GDM1 (cell line): ENCODE measurements around the gene MID2.
"Not testable (repeated sequence)": the region's sequence is repeated elsewhere in the genome, so short reads cannot be mapped to it uniquely, and the experiment has no call there.

Experiments
- DNase-seq: peaks from one replicate; lab custom pipeline; 2025; lab: John Stamatoyannopoulos, UW

Gene MID2

GRCh38 chrX:107825698-107826237 is at the start of gene MID2:
Gene MID2 (plus strand): TSS chrX:107825866. CDS start chrX:107826427, 561 bp downstream.
- no peak for DNase-seq

GRCh38 chrX:107776649-107777535 is 48.8 kb upstream of the MID2 start:
- DNase-seq, result peak; percentile 73

GRCh38 chrX:107777536-107777832 is 48.2 kb upstream of the MID2 start, which contains the start of gene NCBP2L:
Gene NCBP2L (plus strand): TSS chrX:107777733. CDS start chrX:107794221, 16,488 bp downstream.
- DNase-seq, result no peak

GRCh38 chrX:107780525-107780924 is 45.1 kb upstream of the MID2 start:
- DNase-seq, result no peak

GRCh38 chrX:107787827-107788226 is 37.8 kb upstream of the MID2 start:
- DNase-seq, result no peak

- no peak for DNase-seq
Measured at GRCh38 chrX:107804427-107804826, 21.2 kb upstream of the MID2 start.

GRCh38 chrX:107805179-107805578 is 20.5 kb upstream of the MID2 start:
- DNase-seq, result no peak

GRCh38 chrX:107810053-107810452 is 15.6 kb upstream of the MID2 start:
- DNase-seq, result not testable (repeated sequence)

- no peak for DNase-seq
Measured at GRCh38 chrX:107818900-107819521, 6.7 kb upstream of the MID2 start.

- no peak for DNase-seq
Measured at GRCh38 chrX:107823042-107823441, 2.6 kb upstream of the MID2 start.

GRCh38 chrX:107823456-107823855 is 2.2 kb upstream of the MID2 start:
- no peak for DNase-seq

- no peak for DNase-seq
Measured at GRCh38 chrX:107826238-107827029, 768 bp downstream of the MID2 start.

GRCh38 chrX:107827030-107827831 is 1.6 kb downstream of the MID2 start:
- DNase-seq, result no peak

GRCh38 chrX:107827852-107828251 is 2.2 kb downstream of the MID2 start:
- no peak for DNase-seq

GRCh38 chrX:107829878-107830277 is 4.2 kb downstream of the MID2 start:
- DNase-seq, result no peak

GRCh38 chrX:107831071-107831730 is 5.5 kb downstream of the MID2 start:
- DNase-seq, result no peak

- DNase-seq, result no peak
Measured at GRCh38 chrX:107834275-107835201, 8.9 kb downstream of the MID2 start.

GRCh38 chrX:107836958-107837357 is 11.3 kb downstream of the MID2 start:
- no peak for DNase-seq

- no peak for DNase-seq
Measured at GRCh38 chrX:107840971-107841370, 15.3 kb downstream of the MID2 start.
